GM23248 (cell line): ENCODE measurements around the gene TNKS1BP1. TPM values are rescaled to one million over a fixed set of nuclear protein-coding genes. Genes with fewer than 3 reads are reported as not detected.

Source experiments
- DNase-seq: peaks from one replicate; pipeline ENCODE4 v3.0.0-alpha.2; 2015
- H2AFZ ChIP-seq: fragments of 200-600 bp; sonication (generic); 2 replicates; pipeline ENCODE4 v1.6.1; 2016; ENCODE audit warnings: antibody characterized with exemption
- H3F3A ChIP-seq: fragments of 200-600 bp; sonication (generic); 2 replicates; pipeline ENCODE4 v1.6.1; 2016; ENCODE audit warnings: mild to moderate bottlenecking, antibody characterized with exemption, mixed run types; ENCODE audit not compliant: insufficient read depth
- H3K27ac ChIP-seq: fragments of 200-600 bp; sonication (generic); 2 replicates; pipeline ENCODE4 v1.5.1; 2016; ENCODE audit warnings: mild to moderate bottlenecking
- H3K27me3 ChIP-seq: fragments of 200-600 bp; sonication (generic); replicated peaks from 2 replicates; pipeline ENCODE4 v1.6.1; 2016; ENCODE audit warnings: mild to moderate bottlenecking; ENCODE audit not compliant: insufficient read depth
- H3K36me3 ChIP-seq: fragments of 200-600 bp; sonication (generic); 2 replicates; pipeline ENCODE4 v1.6.1; 2016; ENCODE audit warnings: low read depth, mild to moderate bottlenecking
- H3K4me1 ChIP-seq: fragments of 200-600 bp; sonication (generic); 2 replicates; pipeline ENCODE4 v1.6.1; 2016; ENCODE audit warnings: mild to moderate bottlenecking; ENCODE audit not compliant: insufficient read depth
- H3K4me2 ChIP-seq: fragments of 200-600 bp; sonication (generic); one replicate; pipeline ENCODE4 v1.6.1; 2016; ENCODE audit warnings: mild to moderate bottlenecking; ENCODE audit not compliant: unreplicated experiment
- H3K4me3 ChIP-seq: fragments of 200-600 bp; sonication (generic); 2 replicates; pipeline ENCODE4 v1.5.1; 2016; ENCODE audit warnings: mild to moderate bottlenecking
- H3K79me2 ChIP-seq: fragments of 200-600 bp; sonication (generic); 2 replicates; pipeline ENCODE4 v1.6.1; 2016; ENCODE audit warnings: mild to moderate bottlenecking; ENCODE audit not compliant: insufficient read depth
- H3K9ac ChIP-seq: fragments of 200-600 bp; sonication (generic); 2 replicates; pipeline ENCODE4 v1.6.1; 2016; ENCODE audit warnings: mild to moderate bottlenecking
- H3K9me2 ChIP-seq: fragments of 200-600 bp; sonication (generic); 2 replicates; pipeline ENCODE4 v1.6.1; 2016; ENCODE audit warnings: mixed run types, mild to moderate bottlenecking, moderate library complexity; ENCODE audit not compliant: insufficient read depth
- H3K9me3 ChIP-seq: fragments of 200-600 bp; sonication (generic); one replicate; pipeline ENCODE4 v1.6.1; 2017; ENCODE audit warnings: low read depth
- H4K20me1 ChIP-seq: fragments of 200-600 bp; sonication (generic); 2 replicates; pipeline ENCODE4 v1.6.0; 2016; ENCODE audit not compliant: insufficient read depth
- EZH2 ChIP-seq: fragments of 200-600 bp; sonication (generic); IDR thresholded peaks from 2 replicates; pipeline ENCODE4 v1.6.1; 2018; ENCODE audit warnings: antibody characterized with exemption, mild to moderate bottlenecking; ENCODE audit not compliant: insufficient read depth, poor library complexity, severe bottlenecking
- EZH2phosphoT487 ChIP-seq: fragments of 200-600 bp; sonication (generic); IDR thresholded peaks from 2 replicates; pipeline ENCODE4 v1.6.1; 2018; ENCODE audit warnings: antibody characterized with exemption, moderate library complexity, mild to moderate bottlenecking, low read depth; ENCODE audit not compliant: insufficient read depth
- WGBS, 2 experiments: methylation state at CpG; one replicate each; pipeline ENCODE4 v1.1.6; 2015 to 2017; ENCODE audit warnings: low lambda C conversion rate in 2 of 2, low coverage in 1 of 2; ENCODE audit errors: missing lambda C conversion rate in 2 of 2; 5-methylcytosine and 5-hydroxymethylcytosine counted together
- in situ Hi-C: fragments of 300-500 bp; cut with MboI; formaldehyde crosslinking; loops from 2 replicates; pipeline ENCODE4 v1.15.0; 2020
- polyA plus RNA-seq: library from polyadenylated mRNA; unstranded; fragments of >200 nt; fragmentation: Nextera tagmentation; extraction: Ambion mirVana; gene quantifications from 2 replicates; pipeline ENCODE4 v1.2.1, GENCODE V29; 2016
- total RNA-seq: library from RNA; depleted of rRNA; stranded (reverse); fragments of >200 nt; shearing (Covaris generic); gene quantifications from 2 replicates; pipeline ENCODE4 v1.2.3, GENCODE V29; 2014

The TNKS1BP1 gene
- total and polyA plus RNA-seq, 2 experiments from 2014 or later = 88.2 to 89.7 TPM

- DNase-seq = no peak
- 66 to 72% methylated on average over 3 of the region's 3 CpGs for WGBS, 2 experiments
- Histone ChIP-seq H3K4me1 (peaks cover 39% of the 10 kb centered on the region), H3K27me3 (no peaks in the 10 kb centered on the region), H3K9me3 (no peaks in the 10 kb centered on the region), H2AFZ (no peak overlapping the region), H3K4me3 (no peak overlapping the region), H3K9me2 (no peaks in the 10 kb centered on the region), H3K27ac (no peak overlapping the region), H3K9ac (peak overlapping the region; percentile 16; the same call in 1 of the 2 replicates), H3K79me2 (peaks cover 71% of the 10 kb centered on the region), H4K20me1 (peaks cover 12% of the 10 kb centered on the region; the same call in 1 of the 2 replicates), H3K4me2 (no peak overlapping the region), H3K36me3 (peaks cover 35% of the 10 kb centered on the region; the same call in 1 of the 2 replicates), H3F3A (peaks cover 50% of the 10 kb centered on the region)
- in situ Hi-C loops = no loop called here
- TF ChIP-seq EZH2phosphoT487 = no peak
- no peak for TF ChIP-seq EZH2
Observed at GRCh38 chr11:57316017-57316416, 8.7 kb downstream of the TNKS1BP1 start.

- 60% methylated on average over 7 to 8 of the region's 8 CpGs for WGBS, 2 experiments
Observed at GRCh38 chr11:57315491-57315890, 9.3 kb downstream of the TNKS1BP1 start.

GRCh38 chr11:57314221-57314973 is 10.4 kb downstream of the TNKS1BP1 start:
- no peak overlapping the region for H3K4me3 ChIP-seq
- DNase-seq = no peak
- H3K9me2 ChIP-seq = no peaks in the 10 kb centered on the region
- H3K27me3 ChIP-seq = no peaks in the 10 kb centered on the region
- H3K36me3 ChIP-seq = peaks cover 37% of the 10 kb centered on the region
- in situ Hi-C loops = no loop called here
- no peak overlapping the region for H3K9ac ChIP-seq
- peaks cover 9% of the 10 kb centered on the region; the same call in 1 of the 2 replicates for H4K20me1 ChIP-seq
- H3K4me1 ChIP-seq = peaks cover 44% of the 10 kb centered on the region
- H3K27ac ChIP-seq = no peak overlapping the region
- peaks cover 71% of the 10 kb centered on the region for H3K79me2 ChIP-seq
- WGBS, 2 experiments = 79 to 80% methylated on average over 13 to 15 of the region's 15 CpGs
- peaks cover 47% of the 10 kb centered on the region for H3F3A ChIP-seq
- no peak overlapping the region for H2AFZ ChIP-seq
- H3K4me2 ChIP-seq = no peak overlapping the region
- H3K9me3 ChIP-seq = no peaks in the 10 kb centered on the region
- TF ChIP-seq EZH2 (no peak), EZH2phosphoT487 (no peak)

More at GRCh38 chr11:57315491-57315890, 9.3 kb downstream of the TNKS1BP1 start:
- H3F3A ChIP-seq = peaks cover 47% of the 10 kb centered on the region
- H3K4me3 ChIP-seq = no peak overlapping the region
- H3K36me3 ChIP-seq = peaks cover 29% of the 10 kb centered on the region; the same call in 1 of the 2 replicates
- H3K79me2 ChIP-seq = peaks cover 71% of the 10 kb centered on the region
- DNase-seq = no peak
- no peaks in the 10 kb centered on the region for H3K9me2 ChIP-seq
- H3K9ac ChIP-seq = peak overlapping the region; percentile 16; the same call in 1 of the 2 replicates
- H3K27ac ChIP-seq = no peak overlapping the region
- H4K20me1 ChIP-seq = peaks cover 9% of the 10 kb centered on the region; the same call in 1 of the 2 replicates
- no peaks in the 10 kb centered on the region for H3K27me3 ChIP-seq
- H2AFZ ChIP-seq = no peak overlapping the region
- H3K4me1 ChIP-seq = peaks cover 39% of the 10 kb centered on the region
- TF ChIP-seq EZH2 (no peak), EZH2phosphoT487 (no peak)
- no peak overlapping the region for H3K4me2 ChIP-seq
- no peaks in the 10 kb centered on the region for H3K9me3 ChIP-seq
- in situ Hi-C loops = no loop called here

- Histone ChIP-seq H3K4me1 (peaks cover 40% of the 10 kb centered on the region), H3K9me2 (no peaks in the 10 kb centered on the region), H3K9me3 (no peaks in the 10 kb centered on the region), H3K4me2 (no peak overlapping the region), H3K27me3 (no peaks in the 10 kb centered on the region), H3F3A (peaks cover 47% of the 10 kb centered on the region), H3K36me3 (peaks cover 37% of the 10 kb centered on the region), H3K79me2 (peaks cover 71% of the 10 kb centered on the region), H4K20me1 (peaks cover 9% of the 10 kb centered on the region; the same call in 1 of the 2 replicates), H3K9ac (no peak overlapping the region), H3K27ac (no peak overlapping the region), H2AFZ (no peak overlapping the region), H3K4me3 (no peak overlapping the region)
- in situ Hi-C loops = no loop called here
- TF ChIP-seq EZH2phosphoT487 = no peak
- WGBS, 2 experiments = 79% methylated on average over 7 to 8 of the region's 8 CpGs
- DNase-seq = no peak
Observed at GRCh38 chr11:57313788-57314135, 11.0 kb downstream of the TNKS1BP1 start.
